Right atrium auricular region (tissue), 2 donors: ENCODE measurements around the gene LRRD1. TPM values are rescaled to one million over a fixed set of nuclear protein-coding genes. Genes with fewer than 3 reads are reported as not detected.
A peak's percentile ranks its signal among the peaks of the same experiment; 100 is the strongest.

Experiments used
- DNase-seq: peaks from one replicate; pipeline ENCODE4 v3.0.0-alpha.2; 2019; ENCODE audit warnings: low spot score
- H3K27ac ChIP-seq, 2 donors: fragments of 200-600 bp; sonication (generic); 1 replicate in 1 of 2; 2 replicates in 1 of 2; pipeline ENCODE4 v1.5.1; 2016 to 2019
- H3K27me3 ChIP-seq, 2 donors: fragments of 200-600 bp; sonication (generic); one replicate each; pipeline versions ENCODE4 v1.5.1 to v1.6.0; 2017 to 2019
- H3K36me3 ChIP-seq: fragments of 200-600 bp; sonication (generic); one replicate; pipeline ENCODE4 v1.5.1; 2016
- H3K4me1 ChIP-seq, 2 donors: fragments of 200-600 bp; sonication (generic); one replicate each; pipeline versions ENCODE4 v1.5.1 to v1.6.0; 2017 to 2019
- H3K4me3 ChIP-seq, 2 donors: fragments of 200-600 bp; sonication (generic); 1 replicate in 1 of 2; 2 replicates in 1 of 2; pipeline ENCODE4 v1.5.1; 2017 to 2019; ENCODE audit warnings: mild to moderate bottlenecking in 1 of 2, moderate library complexity in 1 of 2
- H3K9me3 ChIP-seq, 2 donors: fragments of 200-600 bp; sonication (generic); one replicate each; pipeline ENCODE4 v1.5.1; 2019
- CTCF ChIP-seq, 2 donors: fragments of 200-600 bp; sonication (generic); IDR thresholded peaks; one replicate each; pipeline ENCODE4 v1.5.1; 2019; ENCODE audit warnings: antibody characterized with exemption in 2 of 2
- total RNA-seq, 2 donors: library from RNA; depleted of rRNA; stranded (reverse); fragments of >200 nt; gene quantifications; one replicate each; pipeline ENCODE4 v1.1.0, GENCODE V29; 2016

Gene LRRD1
- total RNA-seq, 2 donors from 2014 or later: 0.30 TPM; not detected in 1

- Histone ChIP-seq H3K27ac (peak within 1 kb of the TSS; percentile 95 to 97), H3K4me3 (peak within 1 kb of the TSS; percentile 79 to 99), H3K9me3 (no peaks in the 10 kb centered on the region), H3K27me3 (no peaks in the 10 kb centered on the region), H3K36me3 (no peaks in the 10 kb centered on the region), H3K4me1 (peaks cover 0 to 25% of the 10 kb centered on the region in 2 donors)
- DNase-seq: peak; percentile 94
- peak in 1 of 2 donors; percentile 28 for TF ChIP-seq CTCF (IDR thresholded peaks at IDR 0.05)
Measured at GRCh38 chr7:92134271-92135051, 44.5 kb downstream of the LRRD1 start, which contains the start of gene CYP51A1. TSS of gene CYP51A1 (minus strand) at chr7:92134477. CDS start at chr7:92134364, 113 bp downstream.

- Histone ChIP-seq H3K27me3 (no peaks in the 10 kb centered on the region), H3K9me3 (no peaks in the 10 kb centered on the region), H3K4me3 (peak overlapping the region; percentile 79 to 99), H3K4me1 (peaks cover 0 to 25% of the 10 kb centered on the region in 2 donors), H3K36me3 (peaks cover 4% of the 10 kb centered on the region), H3K27ac (peak overlapping the region; percentile 95 to 97)
- peak; percentile 85 to 93 for TF ChIP-seq CTCF (IDR thresholded peaks at IDR 0.05)
- peak; percentile 77 for DNase-seq
Measured at GRCh38 chr7:92133737-92134270, 45.1 kb downstream of the LRRD1 start.

DNA sequence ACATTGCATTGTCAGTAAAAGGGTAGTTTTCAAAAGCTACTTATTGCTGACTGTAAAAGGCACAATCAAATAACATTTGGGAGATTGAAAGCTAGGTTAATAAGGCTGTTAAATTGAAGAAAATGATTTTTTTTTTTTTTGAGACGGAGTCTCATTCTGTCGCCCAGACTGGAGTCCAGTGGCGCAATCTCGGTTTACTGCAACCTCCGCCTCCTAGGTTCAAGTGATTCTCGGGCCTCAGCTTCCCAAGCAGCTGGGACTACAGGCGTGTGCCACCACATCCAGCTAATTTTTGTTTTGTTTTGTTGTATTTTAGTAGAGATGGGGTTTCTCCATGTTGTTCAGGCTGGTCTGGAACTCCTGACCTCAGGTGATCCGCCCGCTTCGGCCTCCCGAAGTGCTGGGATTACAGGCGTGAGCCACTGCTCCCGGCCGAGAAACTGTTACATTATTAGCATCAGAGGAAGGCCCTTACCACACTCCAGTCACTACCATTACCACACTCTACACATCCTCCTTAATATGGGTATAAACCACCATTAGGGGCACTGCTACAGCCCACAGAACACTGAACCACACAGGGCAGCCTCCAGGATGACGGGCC lies 45.7 kb downstream of the LRRD1 start:
- Histone ChIP-seq H3K4me1 (peaks cover 0 to 25% of the 10 kb centered on the region in 2 donors), H3K27ac (peak overlapping the region; percentile 95 to 97), H3K4me3 (peak overlapping the region; percentile 79 to 99), H3K9me3 (no peaks in the 10 kb centered on the region), H3K27me3 (no peaks in the 10 kb centered on the region), H3K36me3 (peaks cover 10% of the 10 kb centered on the region)
- TF ChIP-seq CTCF (IDR thresholded peaks at IDR 0.05): no peak
- no peak for DNase-seq

- Histone ChIP-seq H3K36me3 (peaks cover 22% of the 10 kb centered on the region), H3K4me1 (peaks cover 0 to 25% of the 10 kb centered on the region in 2 donors), H3K9me3 (no peaks in the 10 kb centered on the region), H3K27ac (no peak overlapping the region), H3K27me3 (no peaks in the 10 kb centered on the region), H3K4me3 (no peak overlapping the region)
- no peak for DNase-seq
- TF ChIP-seq CTCF (IDR thresholded peaks at IDR 0.05): no peak
Measured at GRCh38 chr7:92131764-92132330, 47.1 kb downstream of the LRRD1 start.

DNA sequence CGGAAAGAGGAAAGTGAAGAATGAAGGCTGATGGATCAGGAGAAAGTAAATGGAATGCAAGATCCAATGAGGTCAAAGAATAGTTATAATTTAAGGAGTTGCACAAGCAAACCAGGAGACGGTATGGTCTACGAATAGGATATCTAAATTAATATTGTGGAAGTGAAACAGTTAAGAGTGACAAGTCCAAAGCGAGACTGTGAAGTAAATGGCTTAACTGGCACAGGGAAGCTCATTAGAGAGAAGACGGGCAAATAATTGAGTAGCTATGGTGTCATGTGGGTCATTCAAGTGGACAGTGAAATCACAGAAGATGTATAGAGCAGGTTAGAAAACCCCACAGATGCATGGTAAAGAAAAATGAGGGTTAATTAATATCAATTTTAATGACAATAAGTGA lies 47.8 kb downstream of the LRRD1 start:
- no peak for DNase-seq
- Histone ChIP-seq H3K27ac (no peak overlapping the region), H3K36me3 (peaks cover 22% of the 10 kb centered on the region), H3K4me1 (peaks cover 0 to 25% of the 10 kb centered on the region in 2 donors), H3K4me3 (no peak overlapping the region), H3K9me3 (no peaks in the 10 kb centered on the region), H3K27me3 (no peaks in the 10 kb centered on the region)
- TF ChIP-seq CTCF (IDR thresholded peaks at IDR 0.05): no peak
